HepG2 (cell line): ENCODE measurements around the gene LBX2. TPM values are rescaled to one million over a fixed set of nuclear protein-coding genes. Genes with fewer than 3 reads are reported as not detected.

ENCODE experiments used
- BRCA1 ChIP-seq: sonication (generic); formaldehyde crosslinking; IDR thresholded peaks from 2 replicates; pipeline ENCODE4 v1.4.0; 2020; ENCODE audit warnings: missing genetic modification reagents
- CHCHD3 ChIP-seq: sonication (generic); formaldehyde crosslinking; IDR thresholded peaks from 2 replicates; pipeline ENCODE4 v1.8.0; 2022; ENCODE audit warnings: mild to moderate bottlenecking, missing genetic modification reagents, moderate library complexity
- CSRNP1 ChIP-seq: sonication (generic); formaldehyde crosslinking; IDR thresholded peaks from 2 replicates; pipeline ENCODE4 v1.8.1; 2023; ENCODE audit warnings: mild to moderate bottlenecking, missing genetic modification reagents
- FOXK1 ChIP-seq: sonication (generic); formaldehyde crosslinking; IDR thresholded peaks from 2 replicates; pipeline ENCODE4 v1.4.0; 2020; ENCODE audit warnings: low read depth, missing genetic modification reagents, borderline replicate concordance
- FOXM1 ChIP-seq: sonication (generic); formaldehyde crosslinking; IDR thresholded peaks from 2 replicates; pipeline ENCODE4 v1.5.0; 2020; ENCODE audit warnings: missing genetic modification reagents
- GFI1 ChIP-seq: sonication (generic); formaldehyde crosslinking; IDR thresholded peaks from 2 replicates; pipeline ENCODE4 v1.5.0; 2020; ENCODE audit warnings: missing genetic modification reagents, mild to moderate bottlenecking, borderline replicate concordance
- IRF2 ChIP-seq: IDR thresholded peaks from 2 replicates; pipeline ENCODE4 v1.6.1; 2018; ENCODE audit warnings: missing genetic modification reagents, missing compliant biosample characterization
- KAT8 ChIP-seq: IDR thresholded peaks from 2 replicates; pipeline ENCODE4 v1.6.1; 2016; ENCODE audit warnings: missing genetic modification reagents, missing compliant biosample characterization
- MED1 ChIP-seq: sonication (generic); formaldehyde crosslinking; IDR thresholded peaks from 2 replicates; pipeline ENCODE4 v1.4.0; 2020; ENCODE audit warnings: missing genetic modification reagents
- RCOR2 ChIP-seq: IDR thresholded peaks from 2 replicates; pipeline ENCODE4 v1.6.1; 2016; ENCODE audit warnings: missing biosample characterization, missing genetic modification reagents
- RFXAP ChIP-seq: sonication (generic); formaldehyde crosslinking; IDR thresholded peaks from 2 replicates; pipeline ENCODE4 v1.4.0; 2020; ENCODE audit warnings: missing genetic modification reagents, borderline replicate concordance
- TMF1 ChIP-seq: sonication (generic); formaldehyde crosslinking; IDR thresholded peaks from 2 replicates; pipeline ENCODE4 v1.8.1; 2022; ENCODE audit warnings: low read depth, missing genetic modification reagents
- ZBTB38 ChIP-seq: sonication (generic); formaldehyde crosslinking; IDR thresholded peaks from 2 replicates; pipeline ENCODE4 v1.5.1; 2020; ENCODE audit warnings: mild to moderate bottlenecking, missing genetic modification reagents
- ZFP36 ChIP-seq: fragments of 150-350 bp; IDR thresholded peaks from 2 replicates; pipeline ENCODE4 v1.6.1; 2018; ENCODE audit warnings: borderline replicate concordance, low read length, low read depth; ENCODE audit not compliant: partially characterized antibody
- ZNF343 ChIP-seq: sonication (generic); formaldehyde crosslinking; IDR thresholded peaks from 2 replicates; pipeline ENCODE4 v1.4.0; 2020; ENCODE audit warnings: mild to moderate bottlenecking, missing genetic modification reagents
- ZNF577 ChIP-seq: sonication (generic); formaldehyde crosslinking; IDR thresholded peaks from 2 replicates; pipeline ENCODE4 v1.4.0; 2020; ENCODE audit warnings: mild to moderate bottlenecking, low read depth, missing genetic modification reagents, borderline replicate concordance
- ZNF589 ChIP-seq: sonication (generic); formaldehyde crosslinking; conservative IDR thresholded peaks from 2 replicates; pipeline ENCODE4 v1.8.0; 2022; ENCODE audit warnings: mild to moderate bottlenecking, moderate library complexity, missing genetic modification reagents
- ZNF687 ChIP-seq: sonication (generic); formaldehyde crosslinking; IDR thresholded peaks from 2 replicates; pipeline ENCODE4 v1.5.1; 2020; ENCODE audit warnings: mild to moderate bottlenecking, missing genetic modification reagents, moderate library complexity
- ZNF776 ChIP-seq: sonication (generic); formaldehyde crosslinking; IDR thresholded peaks from 2 replicates; pipeline ENCODE4 v1.4.0; 2020; ENCODE audit warnings: mild to moderate bottlenecking, missing genetic modification reagents
- ZNF781 ChIP-seq: sonication (generic); formaldehyde crosslinking; IDR thresholded peaks from 2 replicates; pipeline ENCODE4 v1.5.1; 2020; ENCODE audit warnings: borderline replicate concordance, mild to moderate bottlenecking, missing genetic modification reagents; ENCODE audit errors: not compliant biosample characterization
- ZNF790 ChIP-seq: sonication (generic); formaldehyde crosslinking; IDR thresholded peaks from 2 replicates; pipeline ENCODE4 v1.8.0; 2022; ENCODE audit warnings: missing genetic modification reagents, mild to moderate bottlenecking, borderline replicate concordance
- polyA plus RNA-seq, 8 experiments: library from polyadenylated mRNA; depleted of rRNA in 3 of 8; stranded (reverse) in 7 of 8; unstranded in 1 of 8; fragments of >200 nt; fragmentation: Illumina TruSeq in 4 of 8; extraction: Trizol in 4 of 8; gene quantifications; 2 replicates each; pipeline versions ENCODE4 v1.2.1 to v1.2.3, GENCODE V29; 2011 to 2016; ENCODE audit warnings: low read depth in 4 of 8, missing spikeins in 1 of 8, mixed read lengths in 1 of 8; ENCODE audit not compliant: insufficient read depth in 1 of 8
- total RNA-seq, 5 experiments: library from RNA; depleted of rRNA; stranded (reverse); fragments of >200 nt; fragmentation: Illumina TruSeq; extraction: Trizol; gene quantifications; 2 replicates each; pipeline ENCODE4 v1.2.3, GENCODE V29; 2016; ENCODE audit warnings: low read depth in 1 of 5
- TF ChIP-seq, protein P1 (sequence below): sonication (generic); formaldehyde crosslinking; IDR thresholded peaks from 2 replicates; pipeline ENCODE4 v1.5.0; 2020; ENCODE audit warnings: missing genetic modification reagents

LBX2 gene
- total and polyA plus RNA-seq, 2 of the 13 experiments (the other 11 are each of a cell fraction or from before 2014, with no cell fraction given) = 6.4 to 8.1 TPM

GRCh38 chr2:74454654-74455511, 44.5 kb downstream of the LBX2 start, which contains the start of gene INO80B (continued):
- peak; percentile 87 for TF ChIP-seq ZNF687 (CRISPR knock-in tag)
- no peak for TF ChIP-seq GFI1
- peak; percentile 88; the same call in 1 of the 2 replicates for TF ChIP-seq CSRNP1
- peak; percentile 84 for TF ChIP-seq MED1
- TF ChIP-seq KAT8 (CRISPR knock-in tag) = peak; percentile 99
- TF ChIP-seq FOXM1 = no peak
- peak; percentile 81; the same call in 1 of the 2 replicates for TF ChIP-seq TMF1 (CRISPR knock-in tag)
- TF ChIP-seq RFXAP (CRISPR knock-in tag) = peak; percentile 81; the same call in 1 of the 2 replicates
- TF ChIP-seq, protein P1, sequence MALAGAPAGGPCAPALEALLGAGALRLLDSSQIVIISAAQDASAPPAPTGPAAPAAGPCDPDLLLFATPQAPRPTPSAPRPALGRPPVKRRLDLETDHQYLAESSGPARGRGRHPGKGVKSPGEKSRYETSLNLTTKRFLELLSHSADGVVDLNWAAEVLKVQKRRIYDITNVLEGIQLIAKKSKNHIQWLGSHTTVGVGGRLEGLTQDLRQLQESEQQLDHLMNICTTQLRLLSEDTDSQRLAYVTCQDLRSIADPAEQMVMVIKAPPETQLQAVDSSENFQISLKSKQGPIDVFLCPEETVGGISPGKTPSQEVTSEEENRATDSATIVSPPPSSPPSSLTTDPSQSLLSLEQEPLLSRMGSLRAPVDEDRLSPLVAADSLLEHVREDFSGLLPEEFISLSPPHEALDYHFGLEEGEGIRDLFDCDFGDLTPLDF (CRISPR knock-in tag) = no peak
- TF ChIP-seq IRF2 (CRISPR knock-in tag) = peak; percentile 99
- TF ChIP-seq ZNF790 = peak; percentile 82; the same call in 1 of the 2 replicates
- TF ChIP-seq CHCHD3 = 0 out of 2 replicates have a peak, but pooled peaks have one; percentile 26
- no peak for TF ChIP-seq ZNF577 (CRISPR knock-in tag)
- peak; percentile 75; the same call in 1 of the 2 replicates for TF ChIP-seq ZNF343 (CRISPR knock-in tag)
- TF ChIP-seq ZNF781 (CRISPR knock-in tag) = peak; percentile 61
- TF ChIP-seq ZNF776 (CRISPR knock-in tag) = no peak
- no peak for TF ChIP-seq ZFP36
- TF ChIP-seq RCOR2 (CRISPR knock-in tag) = no peak
- TF ChIP-seq FOXK1 (CRISPR knock-in tag) = peak; percentile 98
- no peak for TF ChIP-seq ZNF589 (CRISPR knock-in tag)
- no peak for TF ChIP-seq BRCA1 (CRISPR knock-in tag)
- TF ChIP-seq ZBTB38 (CRISPR knock-in tag) = peak; percentile 84
